NB4 (cell line): ENCODE data around the gene PRKAR1B.
A peak's percentile ranks its signal among the peaks of the same experiment; 100 is the strongest.

Experiments used
- DNase-seq: peaks from one replicate; pipeline ENCODE4 v3.0.0; 2010; ENCODE audit warnings: low read depth
- H3K4me3 ChIP-seq: one replicate; pipeline ENCODE4 v1.5.1; 2011; ENCODE audit warnings: mild to moderate bottlenecking, low read depth, low read length, moderate library complexity
- CTCF ChIP-seq: IDR thresholded peaks from one replicate; pipeline ENCODE4 v1.5.1; 2012; ENCODE audit warnings: low read depth, low read length
- MAX ChIP-seq: IDR thresholded peaks from 2 replicates; pipeline ENCODE4 v1.6.1; 2011; ENCODE audit warnings: low read depth, low read length
- MYC ChIP-seq: IDR thresholded peaks from 2 replicates; pipeline ENCODE4 v1.6.1; 2011; ENCODE audit warnings: low read depth, low read length
- POLR2A ChIP-seq: IDR thresholded peaks from 2 replicates; pipeline ENCODE4 v1.6.1; 2011; ENCODE audit warnings: mild to moderate bottlenecking; ENCODE audit not compliant: insufficient read length; ENCODE audit errors: extremely low read depth

The PRKAR1B gene

DNA sequence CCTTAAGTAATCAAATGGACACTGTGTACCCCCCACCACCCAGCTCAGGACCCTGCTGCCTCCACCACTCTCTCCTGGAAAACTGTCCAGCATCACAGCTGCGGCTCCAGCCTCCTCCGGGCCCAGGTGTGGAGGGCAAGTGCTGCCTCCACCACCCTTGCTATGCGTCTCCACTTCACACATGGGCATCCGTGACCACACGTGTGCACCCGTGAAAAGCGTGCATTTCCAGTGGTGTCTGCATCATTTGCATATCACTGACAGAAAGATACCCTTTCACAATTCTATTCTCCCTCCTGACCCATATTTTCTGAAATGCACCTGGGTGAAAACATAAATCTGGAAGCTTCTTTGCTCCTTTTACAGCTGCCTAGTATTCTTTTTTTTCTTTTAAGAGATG is 117.7 kb downstream of the PRKAR1B start:
- H3K4me3 ChIP-seq, result no peak overlapping the region
- no peak for DNase-seq
- no peak for TF ChIP-seq CTCF
- no peak for TF ChIP-seq MAX
- TF ChIP-seq POLR2A, result no peak
- no peak for TF ChIP-seq MYC

DNA sequence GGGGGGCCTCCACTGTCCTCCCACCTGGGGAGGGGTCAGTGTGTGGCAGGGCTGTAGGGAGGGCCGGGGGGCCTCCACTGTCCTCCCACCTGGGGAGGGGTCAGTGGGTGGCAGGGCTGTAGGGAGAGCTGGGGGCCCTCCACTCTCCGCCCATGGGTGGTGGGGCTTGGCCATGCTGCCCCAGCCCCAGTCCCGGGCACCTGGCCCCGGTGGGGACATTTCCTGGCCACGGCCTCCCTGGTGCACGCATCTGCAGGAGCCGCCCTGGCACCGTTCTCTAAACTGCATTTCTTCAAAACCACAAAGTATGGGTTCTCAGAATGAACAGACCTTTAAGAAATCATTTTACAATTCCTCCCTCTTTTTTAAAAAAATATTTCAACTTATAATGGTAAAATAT is 118.1 kb downstream of the PRKAR1B start:
- no peak for DNase-seq

DNA sequence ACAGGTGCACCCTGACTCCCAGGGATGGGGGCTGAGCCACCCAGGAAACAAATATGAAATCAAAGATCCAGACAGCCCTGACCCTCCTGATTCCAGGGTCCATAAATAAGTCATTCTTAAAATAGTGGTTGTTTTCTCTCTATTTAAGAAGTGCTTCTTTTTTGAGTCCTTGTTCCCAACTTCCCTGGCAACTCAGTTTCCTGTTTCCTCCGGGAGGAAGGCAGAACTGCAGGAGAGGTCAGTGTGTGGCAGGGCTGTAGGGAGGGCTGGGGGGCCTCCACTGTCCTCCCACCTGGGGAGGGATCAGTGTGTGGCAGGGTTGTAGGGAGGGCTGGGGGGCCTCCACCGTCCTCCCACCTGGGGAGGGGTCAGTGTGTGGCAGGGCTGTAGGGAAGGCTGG is 118.7 kb downstream of the PRKAR1B start:
- no peak overlapping the region for H3K4me3 ChIP-seq
- no peak for DNase-seq
- TF ChIP-seq POLR2A, result no peak
- no peak for TF ChIP-seq MAX
- TF ChIP-seq MYC, result no peak
- TF ChIP-seq CTCF, result no peak

More for the DNA sequence above, 118.1 kb downstream of the PRKAR1B start:
- TF ChIP-seq CTCF, result no peak
- TF ChIP-seq POLR2A, result no peak
- TF ChIP-seq MAX, result no peak
- no peak for TF ChIP-seq MYC
- H3K4me3 ChIP-seq, result no peak overlapping the region

DNA sequence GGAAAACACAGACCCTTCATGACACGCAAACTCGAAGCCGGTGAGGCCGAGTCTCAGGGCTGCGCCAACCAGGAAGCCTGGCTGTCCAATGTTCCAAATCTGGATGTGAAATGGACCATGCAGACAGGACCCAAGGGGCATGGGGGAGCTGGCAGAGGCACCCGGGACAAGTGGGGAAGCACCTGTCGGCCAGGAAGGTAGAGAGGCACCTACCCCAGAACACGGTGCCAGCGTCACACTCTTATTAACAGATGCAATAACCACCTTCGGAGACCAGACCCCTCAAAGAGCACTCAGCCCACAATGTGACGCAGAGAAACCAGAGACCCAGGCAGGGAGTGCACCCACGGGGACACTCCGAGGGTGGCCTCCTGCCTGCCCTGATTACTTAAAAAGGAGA is 119.1 kb downstream of the PRKAR1B start:
- no peak for DNase-seq
- no peak for TF ChIP-seq MAX
- TF ChIP-seq CTCF, result no peak
- TF ChIP-seq MYC, result no peak
- no peak for TF ChIP-seq POLR2A
- no peak overlapping the region for H3K4me3 ChIP-seq

GRCh38 chr7:605661-606450 is 121.2 kb downstream of the PRKAR1B start:
- TF ChIP-seq MYC (no peak), CTCF (no peak), MAX (no peak), POLR2A (no peak)
- peak; percentile 41 for DNase-seq
- no peak overlapping the region for H3K4me3 ChIP-seq
